SK-N-SH treated with all-trans-retinoic acid at 6 μM for 48 hours (cell line): ENCODE measurements around the gene PLEKHA1.

Experiments
- ATAC-seq: fragments of 200-7000 bp; cut with Tn5 transposase; 3 replicates; pipeline ENCODE4 v1.9.1; 2020; ENCODE audit warnings: mild to moderate bottlenecking, moderate library complexity
- ARNTL ChIP-seq: fragments of 450-650 bp; formaldehyde crosslinking; IDR thresholded peaks from 2 replicates; pipeline ENCODE4 v1.5.0; 2020; ENCODE audit warnings: low read depth, mild to moderate bottlenecking, moderate library complexity, borderline replicate concordance
- BACH2 ChIP-seq: fragments of 250-450 bp; sonication (Bioruptor Pico); IDR thresholded peaks from 2 replicates; pipeline ENCODE4 v1.9.0; 2021; ENCODE audit warnings: mild to moderate bottlenecking, borderline replicate concordance
- CSDC2 ChIP-seq: fragments of 250-450 bp; sonication (Bioruptor Pico); IDR thresholded peaks from 2 replicates; pipeline ENCODE4 v1.5.0; 2020; ENCODE audit warnings: mild to moderate bottlenecking, moderate library complexity
- ESRRG ChIP-seq: fragments of 250-450 bp; sonication (Bioruptor Pico); IDR thresholded peaks from 2 replicates; pipeline ENCODE4 v1.6.1; 2021; ENCODE audit warnings: mild to moderate bottlenecking
- GLIS3 ChIP-seq: fragments of 250-450 bp; sonication (Bioruptor Pico); IDR thresholded peaks from 2 replicates; pipeline ENCODE4 v1.5.0; 2020; ENCODE audit warnings: mild to moderate bottlenecking, moderate library complexity
- ISL1 ChIP-seq: fragments of 250-450 bp; sonication (Bioruptor Pico); IDR thresholded peaks from 2 replicates; pipeline ENCODE4 v2.1.2; 2022; ENCODE audit warnings: mild to moderate bottlenecking, moderate library complexity
- OSR1 ChIP-seq: fragments of 250-450 bp; sonication (Bioruptor Pico); IDR thresholded peaks from 2 replicates; pipeline ENCODE4 v1.8.0; 2022; ENCODE audit warnings: moderate library complexity, mild to moderate bottlenecking, inconsistent platforms
- PPARA ChIP-seq: fragments of 250-450 bp; sonication (Bioruptor Pico); IDR thresholded peaks from 2 replicates; pipeline ENCODE4 v1.5.0; 2020; ENCODE audit warnings: mild to moderate bottlenecking, borderline replicate concordance
- RARB ChIP-seq: fragments of 250-450 bp; sonication (Bioruptor Pico); IDR thresholded peaks from 2 replicates; pipeline ENCODE4 v1.8.0; 2021; ENCODE audit warnings: mild to moderate bottlenecking, moderate library complexity
- SNAI2 ChIP-seq: fragments of 250-450 bp; sonication (Bioruptor Pico); IDR thresholded peaks from 2 replicates; pipeline ENCODE4 v1.5.0; 2020; ENCODE audit warnings: mild to moderate bottlenecking, moderate library complexity
- TCF4 ChIP-seq: fragments of 250-450 bp; sonication (Bioruptor Pico); IDR thresholded peaks from 2 replicates; pipeline ENCODE4 v1.8.0; 2021; ENCODE audit warnings: mild to moderate bottlenecking, moderate library complexity, borderline replicate concordance
- TOX ChIP-seq: fragments of 250-450 bp; sonication (Bioruptor Pico); IDR thresholded peaks from 2 replicates; pipeline ENCODE4 v1.8.0; 2021; ENCODE audit warnings: mild to moderate bottlenecking, moderate library complexity, borderline replicate concordance
- ZFP3 ChIP-seq: fragments of 250-450 bp; sonication (Bioruptor Pico); IDR thresholded peaks from 2 replicates; pipeline ENCODE4 v1.5.0; 2020; ENCODE audit warnings: mild to moderate bottlenecking, moderate library complexity
- ZFP30 ChIP-seq: fragments of 450-650 bp; formaldehyde crosslinking; IDR thresholded peaks from 2 replicates; pipeline ENCODE4 v1.5.0; 2022; ENCODE audit warnings: mild to moderate bottlenecking, moderate library complexity
- ZNF565 ChIP-seq: fragments of 450-650 bp; formaldehyde crosslinking; conservative IDR thresholded peaks from 2 replicates; pipeline ENCODE4 v1.5.0; 2020; ENCODE audit warnings: low read depth, mild to moderate bottlenecking, moderate library complexity
- ZNF70 ChIP-seq: fragments of 450-650 bp; formaldehyde crosslinking; IDR thresholded peaks from 2 replicates; pipeline ENCODE4 v1.5.0; 2020; ENCODE audit warnings: mild to moderate bottlenecking, moderate library complexity
- ZNF8 ChIP-seq: fragments of 450-650 bp; formaldehyde crosslinking; IDR thresholded peaks from 2 replicates; pipeline ENCODE4 v1.5.0; 2020; ENCODE audit warnings: mild to moderate bottlenecking, moderate library complexity
- TF ChIP-seq, protein P1 (sequence below): fragments of 250-450 bp; sonication (Bioruptor Pico); IDR thresholded peaks from 2 replicates; pipeline ENCODE4 v1.5.0; 2020; ENCODE audit warnings: mild to moderate bottlenecking, moderate library complexity
- TF ChIP-seq, protein P2 (sequence below): fragments of 250-450 bp; sonication (Bioruptor Pico); IDR thresholded peaks from 2 replicates; pipeline ENCODE4 v1.5.1; 2020; ENCODE audit warnings: low read depth, mild to moderate bottlenecking, moderate library complexity
- TF ChIP-seq, protein P3 (sequence below): fragments of 250-450 bp; sonication (Bioruptor Pico); IDR thresholded peaks from 2 replicates; pipeline ENCODE4 v1.8.0; 2021; ENCODE audit warnings: low read depth, mild to moderate bottlenecking, moderate library complexity, borderline replicate concordance
- TF ChIP-seq, protein P4 (sequence below): fragments of 250-450 bp; sonication (Bioruptor Pico); IDR thresholded peaks from 2 replicates; pipeline ENCODE4 v1.8.0; 2020; ENCODE audit warnings: mild to moderate bottlenecking, moderate library complexity, borderline replicate concordance

Gene PLEKHA1

GRCh38 chr10:122363722-122364463 is 10.6 kb upstream of the PLEKHA1 start (continued):
- TF ChIP-seq, protein P1, sequence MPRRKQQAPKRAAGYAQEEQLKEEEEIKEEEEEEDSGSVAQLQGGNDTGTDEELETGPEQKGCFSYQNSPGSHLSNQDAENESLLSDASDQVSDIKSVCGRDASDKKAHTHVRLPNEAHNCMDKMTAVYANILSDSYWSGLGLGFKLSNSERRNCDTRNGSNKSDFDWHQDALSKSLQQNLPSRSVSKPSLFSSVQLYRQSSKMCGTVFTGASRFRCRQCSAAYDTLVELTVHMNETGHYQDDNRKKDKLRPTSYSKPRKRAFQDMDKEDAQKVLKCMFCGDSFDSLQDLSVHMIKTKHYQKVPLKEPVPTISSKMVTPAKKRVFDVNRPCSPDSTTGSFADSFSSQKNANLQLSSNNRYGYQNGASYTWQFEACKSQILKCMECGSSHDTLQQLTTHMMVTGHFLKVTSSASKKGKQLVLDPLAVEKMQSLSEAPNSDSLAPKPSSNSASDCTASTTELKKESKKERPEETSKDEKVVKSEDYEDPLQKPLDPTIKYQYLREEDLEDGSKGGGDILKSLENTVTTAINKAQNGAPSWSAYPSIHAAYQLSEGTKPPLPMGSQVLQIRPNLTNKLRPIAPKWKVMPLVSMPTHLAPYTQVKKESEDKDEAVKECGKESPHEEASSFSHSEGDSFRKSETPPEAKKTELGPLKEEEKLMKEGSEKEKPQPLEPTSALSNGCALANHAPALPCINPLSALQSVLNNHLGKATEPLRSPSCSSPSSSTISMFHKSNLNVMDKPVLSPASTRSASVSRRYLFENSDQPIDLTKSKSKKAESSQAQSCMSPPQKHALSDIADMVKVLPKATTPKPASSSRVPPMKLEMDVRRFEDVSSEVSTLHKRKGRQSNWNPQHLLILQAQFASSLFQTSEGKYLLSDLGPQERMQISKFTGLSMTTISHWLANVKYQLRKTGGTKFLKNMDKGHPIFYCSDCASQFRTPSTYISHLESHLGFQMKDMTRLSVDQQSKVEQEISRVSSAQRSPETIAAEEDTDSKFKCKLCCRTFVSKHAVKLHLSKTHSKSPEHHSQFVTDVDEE (CRISPR knock-in tag): no peak
- TF ChIP-seq TCF4 (no peak), GLIS3 (no peak), ZNF8 (CRISPR knock-in tag) (no peak), BACH2 (no peak), CSDC2 (CRISPR knock-in tag) (no peak), ZNF565 (CRISPR knock-in tag) (no peak), OSR1 (CRISPR knock-in tag) (no peak), ESRRG (CRISPR knock-in tag) (no peak), TOX (no peak), ISL1 (CRISPR knock-in tag) (no peak)

DNA sequence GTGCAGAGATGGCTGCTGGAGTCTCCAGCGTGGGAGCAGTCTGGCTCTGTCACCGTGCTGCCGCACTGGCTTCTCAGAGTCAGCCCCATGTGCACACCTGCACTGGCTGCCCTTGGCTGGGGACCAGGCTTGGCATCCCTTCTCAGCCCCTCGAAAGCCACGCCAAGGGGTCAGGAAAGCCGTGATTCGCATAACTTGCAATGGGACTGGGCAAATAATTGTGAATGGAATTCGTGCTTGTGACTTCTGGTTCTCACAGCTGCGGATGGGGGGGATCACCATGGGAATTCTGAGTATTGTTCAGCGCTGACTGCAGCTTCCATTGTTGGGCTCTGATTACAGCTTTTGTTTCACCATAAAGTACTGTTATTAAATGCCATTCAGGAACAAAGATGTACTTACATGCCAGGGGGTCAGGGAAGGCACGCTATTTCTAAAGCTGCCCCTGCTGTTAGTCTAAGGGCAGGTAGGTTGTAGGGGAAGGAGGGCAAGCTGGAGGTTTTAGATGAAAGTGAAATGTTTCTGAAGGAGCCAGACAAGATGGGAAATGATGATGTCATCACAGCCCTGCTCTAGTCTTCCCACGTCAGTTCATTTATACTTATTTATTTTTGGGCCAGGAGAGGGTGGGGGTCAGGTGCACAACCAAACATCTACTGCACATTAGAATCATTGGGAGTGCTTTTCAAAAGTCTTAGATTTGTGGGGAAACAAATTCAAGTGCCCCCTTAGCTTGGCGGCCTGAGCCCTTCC is 5.8 kb upstream of the PLEKHA1 start:
- TF ChIP-seq CSDC2 (CRISPR knock-in tag): no peak
- TF ChIP-seq ARNTL: no peak
- TF ChIP-seq, protein P2, sequence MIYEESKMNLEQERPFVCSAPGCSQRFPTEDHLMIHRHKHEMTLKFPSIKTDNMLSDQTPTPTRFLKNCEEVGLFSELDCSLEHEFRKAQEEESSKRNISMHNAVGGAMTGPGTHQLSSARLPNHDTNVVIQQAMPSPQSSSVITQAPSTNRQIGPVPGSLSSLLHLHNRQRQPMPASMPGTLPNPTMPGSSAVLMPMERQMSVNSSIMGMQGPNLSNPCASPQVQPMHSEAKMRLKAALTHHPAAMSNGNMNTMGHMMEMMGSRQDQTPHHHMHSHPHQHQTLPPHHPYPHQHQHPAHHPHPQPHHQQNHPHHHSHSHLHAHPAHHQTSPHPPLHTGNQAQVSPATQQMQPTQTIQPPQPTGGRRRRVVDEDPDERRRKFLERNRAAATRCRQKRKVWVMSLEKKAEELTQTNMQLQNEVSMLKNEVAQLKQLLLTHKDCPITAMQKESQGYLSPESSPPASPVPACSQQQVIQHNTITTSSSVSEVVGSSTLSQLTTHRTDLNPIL (CRISPR knock-in tag): no peak
- TF ChIP-seq SNAI2 (CRISPR knock-in tag): no peak
- TF ChIP-seq, protein P3, sequence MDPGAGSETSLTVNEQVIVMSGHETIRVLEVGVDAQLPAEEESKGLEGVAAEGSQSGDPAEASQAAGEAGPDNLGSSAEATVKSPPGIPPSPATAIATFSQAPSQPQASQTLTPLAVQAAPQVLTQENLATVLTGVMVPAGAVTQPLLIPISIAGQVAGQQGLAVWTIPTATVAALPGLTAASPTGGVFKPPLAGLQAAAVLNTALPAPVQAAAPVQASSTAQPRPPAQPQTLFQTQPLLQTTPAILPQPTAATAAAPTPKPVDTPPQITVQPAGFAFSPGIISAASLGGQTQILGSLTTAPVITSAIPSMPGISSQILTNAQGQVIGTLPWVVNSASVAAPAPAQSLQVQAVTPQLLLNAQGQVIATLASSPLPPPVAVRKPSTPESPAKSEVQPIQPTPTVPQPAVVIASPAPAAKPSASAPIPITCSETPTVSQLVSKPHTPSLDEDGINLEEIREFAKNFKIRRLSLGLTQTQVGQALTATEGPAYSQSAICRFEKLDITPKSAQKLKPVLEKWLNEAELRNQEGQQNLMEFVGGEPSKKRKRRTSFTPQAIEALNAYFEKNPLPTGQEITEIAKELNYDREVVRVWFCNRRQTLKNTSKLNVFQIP (CRISPR knock-in tag): no peak
- TF ChIP-seq ZNF8 (CRISPR knock-in tag): no peak
- TF ChIP-seq RARB: no peak
- no peak for TF ChIP-seq GLIS3
- ATAC-seq: no peak

GRCh38 chr10:122373108-122373507 is 1.4 kb upstream of the PLEKHA1 start:
- no peak for ATAC-seq
- TF ChIP-seq SNAI2 (CRISPR knock-in tag): no peak
- no peak for TF ChIP-seq PPARA (CRISPR knock-in tag)
- no peak for TF ChIP-seq TOX
- no peak for TF ChIP-seq CSDC2 (CRISPR knock-in tag)
- no peak for TF ChIP-seq BACH2
- TF ChIP-seq ZNF70: no peak
- TF ChIP-seq, protein P3 (CRISPR knock-in tag): no peak
- no peak for TF ChIP-seq RARB
- TF ChIP-seq TCF4: no peak
- TF ChIP-seq ZNF565 (CRISPR knock-in tag): no peak
- no peak for TF ChIP-seq ZFP30
- TF ChIP-seq, protein P4, sequence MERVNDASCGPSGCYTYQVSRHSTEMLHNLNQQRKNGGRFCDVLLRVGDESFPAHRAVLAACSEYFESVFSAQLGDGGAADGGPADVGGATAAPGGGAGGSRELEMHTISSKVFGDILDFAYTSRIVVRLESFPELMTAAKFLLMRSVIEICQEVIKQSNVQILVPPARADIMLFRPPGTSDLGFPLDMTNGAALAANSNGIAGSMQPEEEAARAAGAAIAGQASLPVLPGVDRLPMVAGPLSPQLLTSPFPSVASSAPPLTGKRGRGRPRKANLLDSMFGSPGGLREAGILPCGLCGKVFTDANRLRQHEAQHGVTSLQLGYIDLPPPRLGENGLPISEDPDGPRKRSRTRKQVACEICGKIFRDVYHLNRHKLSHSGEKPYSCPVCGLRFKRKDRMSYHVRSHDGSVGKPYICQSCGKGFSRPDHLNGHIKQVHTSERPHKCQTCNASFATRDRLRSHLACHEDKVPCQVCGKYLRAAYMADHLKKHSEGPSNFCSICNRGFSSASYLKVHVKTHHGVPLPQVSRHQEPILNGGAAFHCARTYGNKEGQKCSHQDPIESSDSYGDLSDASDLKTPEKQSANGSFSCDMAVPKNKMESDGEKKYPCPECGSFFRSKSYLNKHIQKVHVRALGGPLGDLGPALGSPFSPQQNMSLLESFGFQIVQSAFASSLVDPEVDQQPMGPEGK: no peak
- TF ChIP-seq, protein P1 (CRISPR knock-in tag): no peak
- TF ChIP-seq ZFP3 (CRISPR knock-in tag): no peak
